Vagina (tissue), 2 donors: ENCODE results near the gene EVA1C. TPM values are rescaled to one million over a fixed set of nuclear protein-coding genes. Genes with fewer than 3 reads are reported as not detected.

Experiments used
- DNase-seq, 2 donors: peaks; one replicate each; pipeline ENCODE4 v3.0.0-alpha.2; 2017; ENCODE audit errors: extremely low spot score in 2 of 2
- H3K27ac ChIP-seq: fragments of 200-600 bp; sonication (generic); one replicate; pipeline ENCODE4 v1.5.1; 2019
- H3K27me3 ChIP-seq: fragments of 200-600 bp; sonication (generic); one replicate; pipeline ENCODE4 v1.5.1; 2019
- H3K36me3 ChIP-seq, 2 donors: fragments of 200-600 bp; sonication (generic); one replicate each; pipeline ENCODE4 v1.5.1; 2017 to 2019
- H3K4me1 ChIP-seq: fragments of 200-600 bp; sonication (generic); one replicate; pipeline ENCODE4 v1.5.1; 2019
- H3K4me3 ChIP-seq, 2 donors: fragments of 200-600 bp; sonication (generic); 1 replicate in 1 of 2; 2 replicates in 1 of 2; pipeline ENCODE4 v1.5.1; 2016 to 2019
- H3K9me3 ChIP-seq: fragments of 200-600 bp; sonication (generic); one replicate; pipeline ENCODE4 v1.5.1; 2019
- POLR2A ChIP-seq, 2 donors: fragments of 450-650 bp; IDR thresholded peaks; one replicate each; pipeline ENCODE4 v1.6.1; 2017; ENCODE audit warnings: antibody characterized with exemption in 2 of 2, mild to moderate bottlenecking in 2 of 2, moderate library complexity in 2 of 2
- POLR2AphosphoS5 ChIP-seq, 2 donors: sonication (generic); formaldehyde crosslinking; IDR thresholded peaks; one replicate each; pipeline ENCODE4 v1.9.0; 2017; ENCODE audit warnings: antibody characterized with exemption in 2 of 2, mild to moderate bottlenecking in 2 of 2, low read depth in 1 of 2; ENCODE audit not compliant: insufficient read depth in 1 of 2
- intact Hi-C: fragments of 100-400 bp; cut with DNase I; formaldehyde crosslinking; loops from one replicate; pipeline ENCODE4 v1.15.1; 2023
- total RNA-seq: library from RNA; depleted of rRNA; stranded (reverse); fragments of >200 nt; gene quantifications from one replicate; pipeline ENCODE4 v1.2.3, GENCODE V29; 2016
- TF ChIP-seq, protein P1 (sequence below), 3 experiments: fragments of 450-650 bp in 2 of 3; fragments of 200-600 bp in 1 of 3; sonication (generic) in 1 of 3; IDR thresholded peaks; one replicate each; pipeline ENCODE4 v1.5.1; 2017 to 2019; ENCODE audit warnings: antibody characterized with exemption in 3 of 3, mild to moderate bottlenecking in 2 of 3, moderate library complexity in 2 of 3

The EVA1C gene
- total RNA-seq, 1 donor from 2014 or later, result 66.5 TPM

GRCh38 chr21:32410916-32411315 lies 1.6 kb upstream of the EVA1C start:
- no peaks in the 10 kb centered on the region for H3K9me3 ChIP-seq
- TF ChIP-seq POLR2A (IDR thresholded peaks at IDR 0.05) (no peak), POLR2AphosphoS5 (IDR thresholded peaks at IDR 0.05; ENCODE audit: insufficient read depth in 1 of 2, low read depth in 1 of 2) (no peak)
- TF ChIP-seq, protein P1, sequence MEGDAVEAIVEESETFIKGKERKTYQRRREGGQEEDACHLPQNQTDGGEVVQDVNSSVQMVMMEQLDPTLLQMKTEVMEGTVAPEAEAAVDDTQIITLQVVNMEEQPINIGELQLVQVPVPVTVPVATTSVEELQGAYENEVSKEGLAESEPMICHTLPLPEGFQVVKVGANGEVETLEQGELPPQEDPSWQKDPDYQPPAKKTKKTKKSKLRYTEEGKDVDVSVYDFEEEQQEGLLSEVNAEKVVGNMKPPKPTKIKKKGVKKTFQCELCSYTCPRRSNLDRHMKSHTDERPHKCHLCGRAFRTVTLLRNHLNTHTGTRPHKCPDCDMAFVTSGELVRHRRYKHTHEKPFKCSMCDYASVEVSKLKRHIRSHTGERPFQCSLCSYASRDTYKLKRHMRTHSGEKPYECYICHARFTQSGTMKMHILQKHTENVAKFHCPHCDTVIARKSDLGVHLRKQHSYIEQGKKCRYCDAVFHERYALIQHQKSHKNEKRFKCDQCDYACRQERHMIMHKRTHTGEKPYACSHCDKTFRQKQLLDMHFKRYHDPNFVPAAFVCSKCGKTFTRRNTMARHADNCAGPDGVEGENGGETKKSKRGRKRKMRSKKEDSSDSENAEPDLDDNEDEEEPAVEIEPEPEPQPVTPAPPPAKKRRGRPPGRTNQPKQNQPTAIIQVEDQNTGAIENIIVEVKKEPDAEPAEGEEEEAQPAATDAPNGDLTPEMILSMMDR (IDR thresholded peaks at IDR 0.05), result no peak
- peak overlapping the region; percentile 99 for H3K27ac ChIP-seq
- H3K4me3 ChIP-seq, result peak overlapping the region; percentile 67 to 83
- no peaks in the 10 kb centered on the region for H3K36me3 ChIP-seq
- peaks cover 42% of the 10 kb centered on the region for H3K4me1 ChIP-seq
- no peaks in the 10 kb centered on the region for H3K27me3 ChIP-seq
- DNase-seq, result no peak
- intact Hi-C loops, result loop anchor here (5.0 kb wide), 2 partner anchors 111 to 156 kb away; no protein-coding TSS in a partner anchor

DNA sequence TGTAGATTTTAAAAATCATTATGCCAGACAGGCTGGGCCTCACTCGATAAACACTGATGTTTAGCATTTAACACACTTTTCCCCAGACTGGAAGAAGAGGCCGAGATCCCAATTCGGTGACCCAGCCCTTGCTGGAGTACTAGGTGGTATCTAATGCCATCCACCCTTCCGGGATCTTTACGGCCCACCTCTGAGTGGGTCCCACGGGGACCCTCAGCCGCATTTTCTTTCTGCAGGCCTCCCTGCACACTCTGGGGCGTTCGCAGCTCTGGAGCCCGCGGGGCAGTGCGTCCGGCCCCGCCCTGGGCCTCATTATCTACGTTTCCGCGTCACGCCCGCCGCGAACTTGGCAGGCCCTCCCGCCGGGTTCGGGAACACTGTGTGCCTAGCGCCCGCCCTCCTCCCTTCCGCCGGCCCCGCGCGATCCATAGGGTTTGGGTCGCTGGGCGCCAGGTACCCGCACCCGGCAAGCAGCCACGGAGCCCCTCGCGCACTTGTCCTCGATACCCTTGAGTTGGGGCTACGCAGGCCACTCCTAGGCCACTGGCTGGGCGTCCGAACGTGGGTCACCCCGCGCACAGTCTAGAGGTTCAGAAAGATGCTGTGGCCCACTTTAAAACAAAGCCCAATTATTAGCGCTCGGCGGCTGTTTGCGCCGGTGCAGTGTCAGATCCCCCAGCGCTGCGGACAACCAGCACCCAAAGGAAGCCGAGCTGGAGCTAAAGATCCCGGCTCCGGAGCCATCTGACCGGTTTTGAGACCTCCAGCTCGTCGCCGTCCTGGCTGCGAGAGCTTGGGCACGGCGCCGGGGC lies 950 bp upstream of the EVA1C start:
- H3K4me1 ChIP-seq, result peaks cover 44% of the 10 kb centered on the region
- H3K36me3 ChIP-seq, result no peaks in the 10 kb centered on the region
- no peaks in the 10 kb centered on the region for H3K9me3 ChIP-seq
- H3K27ac ChIP-seq, result peak overlapping the region; percentile 99
- H3K27me3 ChIP-seq, result no peaks in the 10 kb centered on the region
- TF ChIP-seq POLR2AphosphoS5 (IDR thresholded peaks at IDR 0.05; ENCODE audit: insufficient read depth in 1 of 2, low read depth in 1 of 2) (peak; percentile 97 to 99), POLR2A (IDR thresholded peaks at IDR 0.05) (peak in 1 of 2 donors; percentile 86)
- TF ChIP-seq, protein P1 (IDR thresholded peaks at IDR 0.05), result no peak
- no peak for DNase-seq
- intact Hi-C loops, result loop anchor here (5.0 kb wide), 2 partner anchors 111 to 156 kb away; no protein-coding TSS in a partner anchor
- H3K4me3 ChIP-seq, result peak overlapping the region; percentile 67 to 83

DNA sequence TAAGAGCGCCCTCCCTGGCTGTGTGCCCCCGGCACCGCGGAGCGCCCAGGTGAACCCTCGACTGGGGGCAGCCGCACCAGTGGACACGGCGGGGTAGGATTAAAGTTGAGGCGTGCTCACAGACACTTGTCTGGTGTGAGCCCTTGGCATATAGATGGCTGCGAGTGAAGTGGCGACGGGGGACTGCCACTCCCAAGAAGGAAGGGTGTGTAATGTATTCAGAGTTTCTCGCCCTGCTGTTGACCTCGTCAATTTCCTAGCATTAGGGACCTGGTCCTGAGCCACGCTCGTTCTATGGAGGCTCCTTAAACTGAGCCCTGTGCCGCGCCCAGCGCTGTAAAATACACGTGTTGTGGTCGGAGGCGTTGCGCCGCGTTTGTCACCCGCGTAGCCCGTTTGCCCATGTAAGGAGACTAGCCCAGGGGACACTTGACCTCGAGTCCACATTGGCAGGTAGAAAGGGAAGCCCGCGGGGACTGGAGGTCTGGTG lies 554 bp downstream of the EVA1C start:
- no peak for DNase-seq
- peaks cover 58% of the 10 kb centered on the region for H3K4me1 ChIP-seq
- H3K9me3 ChIP-seq, result no peaks in the 10 kb centered on the region
- H3K27ac ChIP-seq, result peak overlapping the region; percentile 99
- H3K36me3 ChIP-seq, result no peaks in the 10 kb centered on the region
- peak overlapping the region; percentile 67 to 83 for H3K4me3 ChIP-seq
- intact Hi-C loops, result loop anchor here (5.0 kb wide), 2 partner anchors 109 to 154 kb away; no protein-coding TSS in a partner anchor
- TF ChIP-seq, protein P1 (IDR thresholded peaks at IDR 0.05), result no peak
- peak in 1 of 2 donors; percentile 75 for TF ChIP-seq POLR2AphosphoS5 (IDR thresholded peaks at IDR 0.05; ENCODE audit: insufficient read depth in 1 of 2, low read depth in 1 of 2)
- H3K27me3 ChIP-seq, result no peaks in the 10 kb centered on the region

DNA sequence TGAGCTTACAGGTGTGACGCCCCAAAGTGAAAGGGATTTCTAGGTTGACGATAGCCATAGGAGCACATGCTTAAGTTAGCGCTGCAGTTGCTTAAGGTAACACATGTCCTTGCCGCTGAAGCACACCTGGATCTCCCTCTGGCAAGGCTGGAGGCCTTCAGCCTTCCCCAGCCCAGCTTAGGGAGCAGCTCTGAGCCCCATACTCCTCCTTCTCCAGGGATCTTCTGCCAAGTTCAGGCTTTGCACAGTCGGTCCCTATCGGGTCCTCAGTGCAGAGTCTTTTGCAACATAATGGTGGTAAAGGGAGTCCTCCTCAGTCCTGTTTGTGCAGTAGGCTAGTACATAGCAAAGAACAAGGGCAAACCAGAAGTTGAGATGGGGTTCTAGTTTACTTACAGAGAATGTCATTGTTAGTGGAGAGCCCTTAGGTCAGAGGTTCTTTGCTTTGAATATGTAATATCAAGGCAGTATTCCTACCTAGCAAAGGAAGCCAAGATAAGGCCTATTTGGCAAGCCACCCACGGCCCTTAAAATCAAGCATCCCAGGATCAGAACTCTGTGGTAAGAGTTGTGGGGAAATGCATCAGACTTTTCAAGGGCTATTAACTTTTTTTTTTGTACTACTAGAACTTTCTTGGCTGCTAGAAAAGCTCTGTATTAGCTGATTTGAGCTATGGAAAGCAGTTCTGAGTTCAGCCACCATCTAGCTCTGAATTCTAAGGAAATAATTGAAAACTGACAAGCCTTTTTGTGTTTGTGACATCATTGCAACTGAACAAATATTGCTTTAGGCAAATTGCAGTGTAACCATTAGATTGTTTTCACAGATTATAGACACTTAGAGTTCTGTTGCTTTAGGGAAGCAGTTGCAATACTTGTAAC lies 1.4 kb downstream of the EVA1C start:
- H3K4me3 ChIP-seq, result peak overlapping the region; percentile 67 to 83
- peaks cover 65% of the 10 kb centered on the region for H3K4me1 ChIP-seq
- intact Hi-C loops, result loop anchor here (5.0 kb wide), 2 partner anchors 108 to 153 kb away; no protein-coding TSS in a partner anchor

More for the DNA sequence above, 1.4 kb downstream of the EVA1C start:
- H3K27me3 ChIP-seq, result no peaks in the 10 kb centered on the region
- H3K36me3 ChIP-seq, result no peaks in the 10 kb centered on the region
- no peak for TF ChIP-seq POLR2AphosphoS5 (IDR thresholded peaks at IDR 0.05; ENCODE audit: insufficient read depth in 1 of 2, low read depth in 1 of 2)
- TF ChIP-seq, protein P1 (IDR thresholded peaks at IDR 0.05), result no peak
- H3K27ac ChIP-seq, result peak overlapping the region; percentile 99
- DNase-seq, result no peak
- H3K9me3 ChIP-seq, result no peaks in the 10 kb centered on the region
